ENCODE data around the gene HSBP1L1.
A peak's percentile ranks its signal among the peaks of the same experiment; 100 is the strongest.

Gene HSBP1L1

DNA sequence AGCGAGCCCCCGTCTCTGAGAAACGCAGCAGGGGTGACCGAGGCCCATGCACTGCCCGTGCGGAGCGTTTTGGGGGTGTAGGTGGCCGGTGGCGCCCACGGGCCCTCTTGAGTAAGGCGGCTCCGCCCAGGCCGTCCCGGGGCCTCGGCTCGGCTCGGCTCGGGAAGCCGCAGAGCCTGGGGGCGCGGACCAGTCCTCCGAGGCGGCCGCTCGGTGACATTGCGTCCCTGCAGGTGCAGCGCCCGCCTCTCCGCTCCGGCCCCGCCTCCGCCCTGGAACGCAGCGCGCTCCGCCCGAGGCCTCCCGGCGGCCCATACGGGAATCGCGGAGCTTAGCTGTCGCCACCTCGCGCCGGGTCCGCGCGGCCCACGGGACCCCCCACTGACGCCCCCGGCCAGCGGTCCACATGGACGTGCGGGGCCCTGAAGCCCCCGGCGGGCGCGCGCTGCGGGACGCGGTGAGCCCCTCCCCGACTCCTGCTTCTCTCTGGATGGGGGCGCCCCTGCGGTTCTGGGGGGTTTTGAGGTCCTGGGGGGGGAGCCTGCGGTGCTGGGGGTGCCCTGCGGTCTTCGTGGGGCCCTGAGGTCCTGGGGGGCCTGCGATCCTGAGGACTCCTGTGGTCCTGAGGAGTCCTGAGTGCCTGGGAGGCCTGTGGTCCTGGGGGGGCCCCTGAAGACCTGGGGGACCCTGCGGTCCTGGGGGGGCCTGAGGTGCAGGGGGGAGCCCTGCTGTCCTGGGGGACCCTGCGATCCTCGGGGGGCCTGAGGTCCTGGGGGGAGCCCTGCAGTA, at the start of gene HSBP1L1:
Gene HSBP1L1 (plus strand): TSS at position 314 of the 789 bp plus-strand sequence. CDS start 93 bp downstream, at position 407.
- TF ChIP-seq POLR2A (IDR thresholded peaks at IDR 0.05; ENCODE audit: low read length) (no peak), GATA1 (IDR thresholded peaks at IDR 0.05; ENCODE audit: low read depth, low read length) (no peak)
- DNase-seq, result peak; percentile 82 to 88

- peak; percentile 23 to 46 for DNase-seq
- TF ChIP-seq POLR2A (IDR thresholded peaks at IDR 0.05; ENCODE audit: low read length) (no peak), GATA1 (IDR thresholded peaks at IDR 0.05; ENCODE audit: low read depth, low read length) (no peak)
Measured at GRCh38 chr18:79915161-79916127, 49.0 kb upstream of the HSBP1L1 start.

DNA sequence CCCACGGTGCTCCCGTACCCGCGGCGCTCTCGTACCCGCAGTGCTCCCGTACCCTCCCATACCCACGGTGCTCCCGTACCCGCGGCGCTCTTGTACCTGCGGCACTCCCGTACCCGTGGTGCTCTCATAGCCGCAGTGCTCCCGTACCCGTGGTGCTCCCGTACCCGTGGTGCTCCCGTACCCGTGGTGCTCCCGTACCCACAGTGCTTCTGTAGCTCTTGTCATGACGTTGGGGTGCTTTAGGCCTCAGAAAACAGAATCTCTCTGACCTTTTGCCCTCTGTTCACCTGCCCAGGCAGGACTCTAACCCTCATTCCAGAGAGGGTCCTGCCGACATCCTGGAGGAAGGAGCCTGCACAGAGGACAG, 48.3 kb upstream of the HSBP1L1 start:
- no peak for DNase-seq
- TF ChIP-seq GATA1 (IDR thresholded peaks at IDR 0.05; ENCODE audit: low read depth, low read length) (no peak), POLR2A (IDR thresholded peaks at IDR 0.05; ENCODE audit: low read length) (no peak)

DNA sequence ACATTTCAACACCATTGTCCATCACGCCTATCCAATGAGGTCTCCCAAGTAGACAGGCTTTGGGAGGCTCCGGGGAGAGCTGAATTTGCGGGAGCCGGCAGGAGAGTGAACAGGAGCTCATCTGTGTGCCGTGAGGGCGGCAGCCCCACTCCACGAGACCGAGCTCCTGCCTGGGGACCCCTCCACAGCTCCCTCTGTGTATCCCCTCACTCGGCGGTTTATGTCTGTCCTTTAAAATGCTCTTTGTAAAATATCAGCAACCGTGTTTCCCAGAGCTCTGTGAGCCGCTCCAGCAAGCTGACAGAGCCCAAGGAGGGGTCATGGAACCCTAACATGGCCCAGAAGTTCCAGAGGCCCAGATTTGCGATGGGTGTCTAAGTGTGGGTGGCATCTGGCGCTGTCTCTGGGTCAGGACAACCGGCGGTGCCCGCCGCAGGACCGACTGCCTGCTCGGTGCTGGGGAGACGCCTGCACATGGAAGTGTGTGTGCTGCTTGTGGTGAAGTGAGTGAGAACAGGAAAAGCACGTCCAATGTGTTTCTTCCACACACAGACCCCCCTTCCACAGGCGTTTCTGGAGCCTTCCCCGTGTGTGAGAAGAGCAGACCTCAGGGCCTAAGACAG, 47.8 kb upstream of the HSBP1L1 start:
- TF ChIP-seq POLR2A (IDR thresholded peaks at IDR 0.05; ENCODE audit: low read length) (no peak), GATA1 (IDR thresholded peaks at IDR 0.05; ENCODE audit: low read depth, low read length) (no peak)
- DNase-seq, result no peak

DNA sequence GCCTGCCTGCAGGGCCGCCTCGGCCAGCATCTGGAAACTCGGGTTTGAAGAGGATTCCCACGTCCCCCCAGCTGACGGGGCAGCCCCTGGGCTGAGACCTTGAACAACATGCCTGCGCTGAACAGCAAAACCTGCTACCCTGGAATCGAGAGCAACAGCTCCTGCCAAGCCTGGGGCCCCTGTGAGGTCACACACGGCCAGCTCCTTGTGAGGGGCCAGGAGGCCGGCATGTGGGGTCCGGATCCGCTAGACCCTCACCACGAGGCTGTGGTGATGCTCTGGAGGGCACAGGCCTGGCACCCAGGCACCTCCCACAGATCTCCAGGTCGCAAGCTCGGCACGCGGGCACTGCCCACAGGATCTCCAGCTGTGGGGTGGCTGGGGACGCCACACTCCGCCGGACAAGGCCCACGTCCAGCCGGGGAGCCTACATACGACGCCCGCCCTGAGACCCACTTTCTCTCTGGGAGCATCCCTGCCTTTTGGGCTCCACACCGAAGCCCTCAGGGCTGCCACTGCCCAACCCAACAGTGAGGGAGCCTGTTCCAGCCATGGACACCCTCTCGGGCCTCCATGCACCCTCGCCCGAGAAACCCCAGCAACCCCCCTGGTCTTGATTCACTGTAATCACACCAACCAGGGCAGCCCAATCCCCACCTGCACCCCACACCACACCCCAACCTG, 47.1 kb upstream of the HSBP1L1 start:
- TF ChIP-seq POLR2A (IDR thresholded peaks at IDR 0.05; ENCODE audit: low read length) (no peak), GATA1 (IDR thresholded peaks at IDR 0.05; ENCODE audit: low read depth, low read length) (no peak)
- no peak for DNase-seq

GRCh38 chr18:79917853-79918614, 46.4 kb upstream of the HSBP1L1 start:
- DNase-seq, result no peak
- TF ChIP-seq GATA1 (IDR thresholded peaks at IDR 0.05; ENCODE audit: low read depth, low read length) (no peak), POLR2A (IDR thresholded peaks at IDR 0.05; ENCODE audit: low read length) (no peak)

- no peak for TF ChIP-seq GATA1 (IDR thresholded peaks at IDR 0.05; ENCODE audit: low read depth, low read length)
- TF ChIP-seq POLR2A (IDR thresholded peaks at IDR 0.05; ENCODE audit: low read length), result no peak
Measured at GRCh38 chr18:79918615-79919011, 45.8 kb upstream of the HSBP1L1 start.

GRCh38 chr18:79919089-79919488, 45.4 kb upstream of the HSBP1L1 start:
- no peak for TF ChIP-seq GATA1 (IDR thresholded peaks at IDR 0.05; ENCODE audit: low read depth, low read length)
- TF ChIP-seq POLR2A (IDR thresholded peaks at IDR 0.05; ENCODE audit: low read length), result no peak
- DNase-seq, result no peak

More at GRCh38 chr18:79918615-79919011, 45.8 kb upstream of the HSBP1L1 start:
- no peak for DNase-seq

DNA sequence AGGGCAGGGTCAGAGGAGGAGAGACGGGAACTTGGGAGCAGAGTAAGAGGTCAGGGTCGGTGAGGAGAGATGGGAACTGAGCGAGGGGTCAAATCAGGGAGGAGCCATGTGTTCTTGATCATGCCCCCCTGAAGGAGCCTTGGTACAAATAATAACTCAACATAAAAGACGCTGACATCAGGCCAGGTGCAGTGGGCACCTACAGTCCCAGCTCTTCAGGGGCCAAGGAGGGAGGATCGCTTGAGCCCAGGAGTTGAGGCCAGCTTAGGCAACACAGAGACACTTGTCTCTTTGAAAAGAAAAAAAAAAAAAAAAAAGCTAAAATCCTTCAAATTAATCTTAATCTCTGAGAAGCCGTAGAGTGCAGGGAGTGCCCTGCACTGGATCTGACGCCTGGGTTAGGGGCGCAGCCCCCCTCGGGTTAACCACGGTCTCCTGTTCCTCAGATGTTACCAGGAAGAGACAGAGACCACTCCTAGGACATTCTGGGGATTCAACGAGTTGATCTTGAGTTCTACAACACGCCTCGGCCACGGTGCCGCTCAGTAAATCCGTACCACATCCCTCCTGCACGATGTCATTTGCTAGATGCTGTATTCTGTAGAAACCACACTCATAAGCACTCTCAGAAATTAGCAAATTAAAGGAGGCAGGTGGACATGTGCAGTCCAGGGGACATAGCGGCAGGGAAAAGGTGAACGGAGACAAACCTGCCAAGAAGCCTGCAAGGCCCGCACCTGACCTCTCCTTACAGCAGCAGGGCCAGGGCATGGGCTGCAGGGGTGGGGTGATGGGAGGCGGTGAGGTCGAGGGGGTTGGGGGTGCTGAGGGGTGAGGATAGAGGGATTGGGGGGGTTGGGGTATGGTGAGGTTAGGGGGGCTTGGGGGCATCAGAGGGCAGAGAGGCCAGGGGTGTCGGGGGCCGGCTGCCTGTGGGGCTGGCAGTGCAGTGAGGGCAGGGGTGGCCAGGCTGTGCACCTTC, 42.2 kb upstream of the HSBP1L1 start:
- TF ChIP-seq POLR2A (IDR thresholded peaks at IDR 0.05; ENCODE audit: low read length), result no peak
- DNase-seq, result no peak

DNA sequence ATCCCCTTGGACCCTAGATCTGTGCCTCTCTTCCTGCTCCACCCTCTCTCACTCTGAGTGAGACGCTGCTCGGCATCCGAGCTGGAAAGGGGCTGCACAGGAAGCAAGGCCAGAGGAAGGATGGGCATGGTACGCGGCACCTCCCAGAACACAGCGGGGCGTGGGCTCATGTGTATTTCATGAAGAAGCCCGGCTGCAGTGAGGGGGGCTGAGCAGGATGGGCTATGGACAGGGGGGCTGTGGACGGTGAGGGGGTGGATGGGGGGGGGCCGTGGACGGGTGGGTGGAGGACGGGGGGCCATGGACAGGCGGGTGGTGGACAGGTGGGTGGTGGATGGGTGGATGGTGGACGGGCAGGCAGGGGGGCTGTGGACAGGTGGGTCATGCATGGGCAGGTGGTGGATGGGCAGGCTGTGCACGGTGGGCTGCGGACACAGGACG, 41.5 kb upstream of the HSBP1L1 start:
- DNase-seq, result no peak
- TF ChIP-seq GATA1 (IDR thresholded peaks at IDR 0.05; ENCODE audit: low read depth, low read length) (no peak), POLR2A (IDR thresholded peaks at IDR 0.05; ENCODE audit: low read length) (no peak)

GRCh38 chr18:79923896-79924585, 40.4 kb upstream of the HSBP1L1 start:
- no peak for TF ChIP-seq GATA1 (IDR thresholded peaks at IDR 0.05; ENCODE audit: low read depth, low read length)
- DNase-seq, result no peak
